Muscle of arm (tissue), 12 donors: ENCODE results near the gene FAM186B. TPM values are rescaled to one million over a fixed set of nuclear protein-coding genes. Genes with fewer than 3 reads are reported as not detected.

Experiments
- DNase-seq: peaks from one replicate; pipeline ENCODE4 v3.0.0-alpha.2; 2013
- polyA plus RNA-seq, 12 donors: library from polyadenylated mRNA; unstranded; fragments of 120-200 nt; gene quantifications; one replicate each; pipeline ENCODE4 v1.2.1, GENCODE V29; 2013; ENCODE audit not compliant: insufficient read length in 12 of 12

FAM186B gene
- polyA plus RNA-seq, 12 donors: 0.50 to 3.8 (median 1.4) TPM; not detected in 2

- no peak for DNase-seq
Observed at GRCh38 chr12:49552425-49552824, 53.0 kb downstream of the FAM186B start.

- no peak for DNase-seq
Observed at GRCh38 chr12:49552014-49552413, 53.4 kb downstream of the FAM186B start.

- no peak for DNase-seq
Observed at GRCh38 chr12:49550693-49551252, 54.7 kb downstream of the FAM186B start.

- DNase-seq: no peak
Observed at GRCh38 chr12:49549735-49550692, 55.4 kb downstream of the FAM186B start.

- DNase-seq: peak; percentile 39
Observed at GRCh38 chr12:49548822-49549648, 56.4 kb downstream of the FAM186B start.

- DNase-seq: no peak
Observed at GRCh38 chr12:49548481-49548821, 57.0 kb downstream of the FAM186B start.

- DNase-seq: no peak
Observed at GRCh38 chr12:49547090-49547690, 58.2 kb downstream of the FAM186B start.

- no peak for DNase-seq
Observed at GRCh38 chr12:49546481-49546880, 59.0 kb downstream of the FAM186B start.

GRCh38 chr12:49545815-49546214 lies 59.6 kb downstream of the FAM186B start:
- no peak for DNase-seq

- DNase-seq: no peak
Observed at GRCh38 chr12:49543914-49544815, 61.3 kb downstream of the FAM186B start.

- DNase-seq: no peak
Observed at GRCh38 chr12:49543221-49543913, 62.1 kb downstream of the FAM186B start.

GRCh38 chr12:49542592-49543160 lies 62.8 kb downstream of the FAM186B start:
- DNase-seq: no peak

GRCh38 chr12:49541911-49542505 lies 63.4 kb downstream of the FAM186B start:
- no peak for DNase-seq

GRCh38 chr12:49541140-49541861 lies 64.1 kb downstream of the FAM186B start:
- DNase-seq: no peak

GRCh38 chr12:49540229-49541139 lies 65.0 kb downstream of the FAM186B start:
- no peak for DNase-seq

- no peak for DNase-seq
Observed at GRCh38 chr12:49539406-49540228, 65.8 kb downstream of the FAM186B start.
